Measurements from ENCODE around the gene PREX1.

PREX1 gene

DNA sequence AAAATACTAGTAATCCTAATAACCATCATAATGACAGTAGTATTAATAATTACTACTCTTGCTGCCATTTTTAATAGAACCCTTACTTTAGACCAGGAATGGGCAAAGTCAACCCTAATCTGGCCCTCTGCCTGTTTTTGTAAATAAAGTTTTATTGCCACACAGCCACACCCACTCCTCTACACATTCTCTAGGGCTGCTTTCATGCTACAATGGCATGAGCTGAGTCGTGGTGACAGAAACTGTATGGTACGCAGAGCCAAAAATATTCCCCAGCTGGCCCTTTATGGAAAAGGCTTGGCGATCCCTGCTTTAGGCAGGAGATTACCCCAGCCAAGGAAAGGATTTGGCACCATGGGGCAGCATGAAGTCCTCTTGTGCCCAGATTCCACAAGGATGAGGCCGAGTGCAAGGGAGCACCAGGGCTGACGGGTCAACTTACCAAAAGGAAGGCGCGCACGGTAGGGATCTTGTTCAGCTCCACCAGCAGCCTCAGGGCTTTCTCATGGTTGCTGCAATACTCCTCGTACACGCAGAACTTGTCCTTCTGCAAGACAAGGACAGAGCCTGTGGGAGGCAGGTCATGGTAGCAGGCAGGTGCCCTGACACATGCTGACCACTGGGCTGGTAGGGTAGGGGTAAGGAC lies 93.6 kb downstream of the PREX1 start:
- no peak for DNase-seq (ENCODE audit: low read depth)

- DNase-seq (ENCODE audit: low read depth), result no peak
These were observed 94.5 kb downstream of the PREX1 start for GRCh38 chr20:48733296-48733790.

DNA sequence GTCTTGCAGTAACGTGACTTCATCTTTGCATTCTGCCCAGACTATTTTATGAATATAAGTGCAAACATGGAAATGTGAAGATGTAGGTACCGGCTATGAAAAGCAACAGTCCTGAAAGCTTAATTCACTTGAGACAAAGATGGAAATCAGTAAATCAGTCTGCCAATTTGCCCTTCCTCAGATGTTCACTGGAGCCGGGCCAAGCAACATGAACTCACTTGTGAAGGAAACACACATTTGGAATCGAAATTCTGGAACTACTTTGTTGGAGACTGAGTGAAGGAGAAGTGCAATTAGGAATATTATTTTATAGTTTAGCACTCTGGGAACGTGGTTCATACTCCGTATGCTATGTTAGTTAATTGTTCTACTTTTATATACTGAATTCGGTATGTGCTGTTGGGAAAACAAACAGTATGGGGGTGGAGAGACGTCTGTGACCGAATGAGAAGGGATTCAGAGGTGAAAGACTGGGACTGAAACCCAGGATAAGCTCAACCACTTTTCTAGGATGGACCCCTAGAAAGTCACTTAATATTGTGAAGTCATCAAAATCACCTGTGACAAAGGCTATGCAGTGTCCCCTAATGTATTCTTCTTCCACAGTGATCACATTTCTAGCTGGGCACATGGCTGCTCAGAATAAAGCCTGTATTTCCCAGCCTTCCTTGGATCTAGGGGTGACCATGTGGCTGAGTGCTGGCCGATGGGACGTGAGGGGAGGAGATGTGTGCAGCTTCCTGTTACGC lies 95.5 kb downstream of the PREX1 start:
- no peak for DNase-seq (ENCODE audit: low read depth)

- no peak for DNase-seq (ENCODE audit: low read depth)
These were observed 96.3 kb downstream of the PREX1 start for GRCh38 chr20:48731536-48731935.

- no peak for DNase-seq (ENCODE audit: low read depth)
These were observed 96.8 kb downstream of the PREX1 start for GRCh38 chr20:48730977-48731376.

GRCh38 chr20:48729538-48729937 lies 98.3 kb downstream of the PREX1 start:
- no peak for DNase-seq (ENCODE audit: low read depth)

DNA sequence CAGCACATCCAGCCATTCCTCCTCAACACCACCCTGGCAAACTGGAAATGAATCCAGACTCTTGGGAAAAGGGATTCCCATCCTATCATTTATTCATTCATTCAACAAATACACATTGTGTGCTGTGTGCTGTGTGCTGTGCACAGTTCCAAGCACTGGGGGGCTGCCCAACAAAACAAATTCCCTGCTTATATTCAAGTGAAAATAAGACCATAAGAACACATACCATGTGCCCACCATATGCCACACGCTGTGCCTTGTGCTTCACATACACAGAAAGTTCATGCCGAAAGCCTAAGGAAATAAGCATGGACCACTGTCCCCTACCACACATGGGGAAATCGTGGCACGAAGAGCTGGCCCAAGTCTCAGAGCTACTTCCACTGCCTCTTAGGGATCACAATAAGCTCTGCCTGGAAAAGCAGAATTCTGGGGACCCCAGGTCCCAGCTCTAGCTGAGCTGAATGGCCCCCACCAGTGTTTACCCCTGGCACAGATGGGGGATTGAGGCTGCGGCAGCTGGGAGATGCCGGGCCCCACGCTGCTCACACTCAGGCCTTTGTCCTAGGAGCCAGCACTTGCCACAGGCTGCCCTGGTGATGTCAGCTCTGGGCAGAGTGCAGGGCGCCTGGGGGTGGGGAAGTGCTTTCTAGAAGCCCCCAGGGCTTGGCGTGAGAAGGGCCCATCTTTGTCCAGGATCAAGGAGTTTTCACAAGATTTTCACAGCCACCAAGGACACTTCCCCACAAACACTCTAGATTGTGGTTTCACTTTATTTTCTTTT lies 99.6 kb downstream of the PREX1 start:
- DNase-seq (ENCODE audit: low read depth), result no peak

GRCh38 chr20:48727226-48727625 lies 100.6 kb downstream of the PREX1 start:
- no peak for DNase-seq (ENCODE audit: low read depth)

- no peak for DNase-seq (ENCODE audit: low read depth)
These were observed 102.2 kb downstream of the PREX1 start for GRCh38 chr20:48725555-48725991.

DNA sequence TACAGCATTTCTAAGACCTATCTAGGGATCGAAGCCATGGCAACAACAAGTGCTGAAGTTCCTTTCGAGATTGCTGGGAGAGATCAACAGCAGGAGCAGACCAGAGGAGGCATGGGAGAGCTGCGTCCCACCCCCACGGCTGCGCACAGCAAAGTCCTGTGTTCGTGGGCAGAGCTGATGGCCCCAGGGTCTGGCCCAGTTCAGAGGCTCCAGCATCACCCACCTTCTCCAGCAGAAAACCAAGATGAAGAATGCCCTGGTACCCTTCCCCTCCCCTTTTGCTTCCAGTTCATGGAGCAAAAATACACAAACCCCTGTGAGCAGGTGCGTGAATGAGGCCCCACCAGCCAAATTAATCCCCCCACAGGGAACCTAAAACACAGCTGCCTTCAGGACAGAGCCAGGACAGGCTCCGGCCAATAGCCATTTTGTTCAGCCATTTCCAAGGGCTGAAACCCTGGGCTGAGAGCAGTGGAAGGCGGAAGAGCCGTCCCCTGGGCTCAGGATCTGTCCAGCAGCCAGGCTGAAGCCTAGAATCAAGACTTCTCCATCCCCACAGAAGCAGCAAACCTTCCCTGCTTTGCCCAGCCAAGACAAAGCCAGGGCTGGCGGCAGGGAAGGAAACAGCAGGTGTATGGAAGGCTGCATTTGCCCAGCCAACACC lies 102.8 kb downstream of the PREX1 start:
- DNase-seq (ENCODE audit: low read depth), result no peak

GRCh38 chr20:48724382-48724781 lies 103.4 kb downstream of the PREX1 start:
- DNase-seq (ENCODE audit: low read depth), result no peak

- no peak for DNase-seq (ENCODE audit: low read depth)
These were observed 104.2 kb downstream of the PREX1 start for GRCh38 chr20:48723308-48724264.

DNA sequence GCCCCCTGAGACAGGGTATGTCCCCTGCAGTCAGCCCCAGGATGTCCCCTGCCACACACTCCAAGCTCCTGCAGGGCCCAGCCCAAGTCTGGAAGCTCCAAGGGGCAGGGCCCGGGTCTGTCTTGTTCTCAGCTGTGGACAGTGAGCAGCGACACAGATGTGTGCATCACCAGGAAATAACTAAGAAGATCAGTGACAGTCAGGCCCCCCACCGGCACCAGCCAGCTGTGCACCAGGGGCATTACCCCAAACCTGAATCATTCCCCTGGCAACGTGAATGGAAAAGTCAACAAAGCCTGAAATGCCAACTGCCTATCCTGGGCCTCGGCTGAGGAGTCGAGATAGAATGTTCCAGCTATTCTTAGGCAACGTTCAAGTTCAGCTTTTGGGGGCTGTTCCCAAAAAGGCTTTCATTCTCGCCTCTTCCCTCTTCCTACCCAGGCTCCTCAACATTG lies 105.0 kb downstream of the PREX1 start:
- DNase-seq (ENCODE audit: low read depth), result no peak

DNA sequence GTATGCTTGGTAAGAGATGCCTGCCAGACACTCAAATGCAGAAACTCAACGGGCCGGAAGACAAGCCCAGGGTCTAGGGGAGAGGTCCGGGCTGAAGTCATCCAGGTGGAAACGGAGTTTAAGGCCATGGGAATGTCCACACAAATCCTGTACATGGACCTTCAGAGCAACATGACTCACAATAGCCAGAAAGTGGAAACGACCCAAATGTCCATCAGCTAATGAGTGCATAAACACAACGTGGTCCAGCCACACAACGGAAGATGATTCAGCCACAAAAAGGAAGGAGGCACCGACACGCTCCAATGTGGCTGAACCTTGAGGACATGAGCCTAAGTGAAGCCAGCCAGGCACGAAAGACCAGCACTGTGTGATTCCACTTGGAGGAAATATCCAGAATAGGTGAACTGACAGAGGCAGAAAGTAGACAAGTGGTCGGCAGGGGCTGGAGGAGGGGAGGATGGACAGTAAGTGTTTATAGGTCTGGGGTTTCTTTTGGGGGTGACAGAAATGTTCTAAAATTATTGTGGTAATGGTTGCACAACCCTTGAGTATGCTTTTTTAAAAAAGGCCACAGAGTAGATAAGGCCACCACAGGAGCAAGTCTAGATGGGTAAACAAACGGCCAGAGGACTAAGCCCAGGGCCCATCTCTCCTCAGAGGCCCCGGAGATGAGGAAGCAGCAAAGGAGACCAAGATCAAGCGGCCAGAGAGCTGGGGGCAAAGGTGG lies 105.6 kb downstream of the PREX1 start:
- DNase-seq (ENCODE audit: low read depth), result no peak

- no peak for DNase-seq (ENCODE audit: low read depth)
These were observed 106.3 kb downstream of the PREX1 start for GRCh38 chr20:48721324-48722001.

- no peak for DNase-seq (ENCODE audit: low read depth)
These were observed 107.4 kb downstream of the PREX1 start for GRCh38 chr20:48720256-48720985.

- DNase-seq (ENCODE audit: low read depth), result no peak
These were observed 108.1 kb downstream of the PREX1 start for GRCh38 chr20:48719598-48720255.
